AG10803 (cell line): Measurements from ENCODE around the gene TTI1.

Experiments used
- DNase-seq: peaks from one replicate; pipeline ENCODE4 v3.0.0; 2010; ENCODE audit warnings: low read depth
- H3K4me3 ChIP-seq: 2 replicates; pipeline ENCODE4 v1.5.1; 2011; ENCODE audit warnings: mild to moderate bottlenecking, low read length, control low read depth
- TF ChIP-seq, protein P1 (sequence below): conservative IDR thresholded peaks from 2 replicates; pipeline ENCODE4 v1.5.1; 2011; ENCODE audit warnings: mild to moderate bottlenecking, low read length, control low read depth, inconsistent platforms

The TTI1 gene

DNA sequence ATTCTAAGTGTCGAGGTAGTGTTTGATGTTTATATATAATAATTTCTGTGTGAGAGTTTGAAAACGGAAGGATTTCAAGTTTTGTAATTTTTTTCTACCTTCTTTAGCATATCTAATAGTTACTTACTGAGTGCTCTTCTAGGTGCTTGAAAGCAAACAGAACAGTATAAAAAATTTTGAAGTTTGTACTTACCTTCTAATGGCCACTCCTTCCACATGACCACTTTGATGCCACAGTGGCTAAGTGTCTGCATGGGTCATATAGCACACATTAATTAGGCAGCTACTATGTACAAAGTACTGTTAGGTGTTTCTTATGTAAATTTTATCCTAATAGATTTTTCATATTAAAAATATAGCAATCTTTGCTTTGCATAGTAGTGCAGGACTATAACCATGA is 21.4 kb upstream of the TTI1 start:
- TF ChIP-seq, protein P1, sequence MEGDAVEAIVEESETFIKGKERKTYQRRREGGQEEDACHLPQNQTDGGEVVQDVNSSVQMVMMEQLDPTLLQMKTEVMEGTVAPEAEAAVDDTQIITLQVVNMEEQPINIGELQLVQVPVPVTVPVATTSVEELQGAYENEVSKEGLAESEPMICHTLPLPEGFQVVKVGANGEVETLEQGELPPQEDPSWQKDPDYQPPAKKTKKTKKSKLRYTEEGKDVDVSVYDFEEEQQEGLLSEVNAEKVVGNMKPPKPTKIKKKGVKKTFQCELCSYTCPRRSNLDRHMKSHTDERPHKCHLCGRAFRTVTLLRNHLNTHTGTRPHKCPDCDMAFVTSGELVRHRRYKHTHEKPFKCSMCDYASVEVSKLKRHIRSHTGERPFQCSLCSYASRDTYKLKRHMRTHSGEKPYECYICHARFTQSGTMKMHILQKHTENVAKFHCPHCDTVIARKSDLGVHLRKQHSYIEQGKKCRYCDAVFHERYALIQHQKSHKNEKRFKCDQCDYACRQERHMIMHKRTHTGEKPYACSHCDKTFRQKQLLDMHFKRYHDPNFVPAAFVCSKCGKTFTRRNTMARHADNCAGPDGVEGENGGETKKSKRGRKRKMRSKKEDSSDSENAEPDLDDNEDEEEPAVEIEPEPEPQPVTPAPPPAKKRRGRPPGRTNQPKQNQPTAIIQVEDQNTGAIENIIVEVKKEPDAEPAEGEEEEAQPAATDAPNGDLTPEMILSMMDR = no peak
- DNase-seq = no peak

DNA sequence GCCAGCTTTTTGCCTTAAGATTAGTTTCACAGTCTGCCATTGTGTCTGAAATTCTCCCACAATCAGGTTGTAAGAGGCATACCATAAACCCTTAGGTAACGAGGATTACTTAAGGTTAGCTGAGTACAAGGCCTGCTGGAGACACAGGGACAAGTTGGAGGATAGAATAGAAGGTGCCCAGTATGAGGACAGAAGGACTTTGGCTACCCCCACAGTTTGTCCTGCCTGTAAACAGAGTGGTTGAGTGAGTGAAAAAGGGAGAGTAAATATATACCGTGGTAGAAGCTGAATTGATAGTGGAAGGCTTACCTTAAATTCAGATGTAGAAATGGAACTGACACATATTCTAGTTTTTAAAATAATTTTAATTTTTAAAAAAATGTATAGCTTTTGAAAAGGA is 19.6 kb upstream of the TTI1 start:
- no peak for DNase-seq
- no peak overlapping the region for H3K4me3 ChIP-seq
- TF ChIP-seq, protein P1 = no peak

More for the DNA sequence above, 21.4 kb upstream of the TTI1 start:
- H3K4me3 ChIP-seq = no peak overlapping the region

DNA sequence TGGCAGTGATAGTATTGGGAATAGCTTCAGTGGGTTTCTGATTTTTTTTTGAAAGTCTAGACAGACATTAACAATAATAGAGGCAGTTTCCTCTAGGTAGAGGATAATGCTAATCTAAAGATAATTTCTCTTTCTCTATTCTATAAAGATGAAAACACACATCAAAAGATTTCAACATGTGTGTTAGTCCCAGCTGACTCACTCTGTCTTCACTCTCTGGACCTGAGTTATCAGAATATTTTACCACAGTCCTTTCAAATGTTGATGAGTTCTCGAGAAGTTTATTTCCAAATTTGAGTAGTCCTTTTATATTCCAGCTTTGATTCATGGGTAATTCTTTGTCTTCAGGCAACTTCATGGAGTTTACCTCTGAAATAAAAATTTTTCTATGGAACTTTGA is 17.4 kb upstream of the TTI1 start:
- TF ChIP-seq, protein P1 = no peak
- DNase-seq = no peak
- H3K4me3 ChIP-seq = no peak overlapping the region

DNA sequence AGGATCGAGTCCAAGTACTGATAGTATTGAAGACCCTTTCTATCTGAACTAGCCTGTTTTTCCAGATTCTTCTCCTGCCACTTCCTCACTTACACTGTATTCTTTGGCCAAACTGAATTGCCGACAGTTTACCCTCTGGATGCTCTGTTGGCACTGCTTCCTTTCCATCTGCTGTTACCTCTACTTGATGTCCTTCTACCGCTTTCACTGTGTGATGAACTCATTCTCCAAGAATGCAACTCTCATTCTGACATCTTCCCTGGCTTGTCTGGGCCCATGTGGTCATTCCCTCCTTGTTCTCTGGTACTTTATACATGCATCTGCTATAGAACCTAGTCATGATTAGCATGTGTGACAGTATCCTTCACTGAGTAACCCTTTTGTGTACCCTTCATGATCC is 16.5 kb upstream of the TTI1 start:
- H3K4me3 ChIP-seq = no peak overlapping the region
- peak; percentile 70 for DNase-seq
- TF ChIP-seq, protein P1 = no peak

DNA sequence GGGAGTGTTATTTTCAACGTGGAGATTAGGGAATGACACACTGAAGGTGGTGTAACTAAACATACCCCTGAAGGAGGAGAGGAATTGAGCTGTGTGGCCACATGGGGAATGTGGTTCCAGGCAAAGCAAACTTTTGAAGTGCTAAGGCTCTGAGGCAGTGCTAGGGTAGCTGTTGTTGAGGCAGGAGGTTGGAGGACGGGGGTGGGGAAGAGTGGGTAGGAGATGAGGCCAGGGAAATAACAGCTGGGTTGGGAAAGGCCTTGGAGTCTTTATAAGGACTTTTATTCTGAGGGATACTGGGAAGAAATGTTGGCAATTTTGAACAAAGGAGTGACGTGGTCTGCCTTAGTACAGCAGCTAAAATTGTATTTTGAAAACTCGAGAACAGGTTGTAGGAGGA is 13.3 kb upstream of the TTI1 start:
- no peak for DNase-seq
- TF ChIP-seq, protein P1 = no peak
- H3K4me3 ChIP-seq = no peak overlapping the region

DNA sequence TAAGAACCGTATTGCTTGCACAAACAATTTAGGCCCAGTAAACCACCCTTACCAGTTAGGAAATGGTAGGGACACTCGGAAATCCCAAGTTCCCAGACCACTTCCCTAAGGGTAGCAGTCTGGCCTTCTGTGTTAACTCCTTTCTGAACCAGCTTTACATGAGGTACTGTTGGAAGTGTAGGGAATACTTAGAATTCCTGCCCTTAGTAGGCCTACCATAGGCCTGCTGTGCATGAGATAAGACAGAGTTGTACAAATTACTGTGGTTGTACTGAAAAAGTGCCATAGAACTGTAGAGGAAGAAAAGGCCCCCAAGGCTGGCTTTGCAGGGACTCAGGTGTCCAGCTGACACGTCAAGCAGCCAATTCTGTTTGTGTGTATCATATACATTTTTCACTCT is 11.4 kb upstream of the TTI1 start:
- no peak overlapping the region for H3K4me3 ChIP-seq
- no peak for DNase-seq
- TF ChIP-seq, protein P1 = no peak

DNA sequence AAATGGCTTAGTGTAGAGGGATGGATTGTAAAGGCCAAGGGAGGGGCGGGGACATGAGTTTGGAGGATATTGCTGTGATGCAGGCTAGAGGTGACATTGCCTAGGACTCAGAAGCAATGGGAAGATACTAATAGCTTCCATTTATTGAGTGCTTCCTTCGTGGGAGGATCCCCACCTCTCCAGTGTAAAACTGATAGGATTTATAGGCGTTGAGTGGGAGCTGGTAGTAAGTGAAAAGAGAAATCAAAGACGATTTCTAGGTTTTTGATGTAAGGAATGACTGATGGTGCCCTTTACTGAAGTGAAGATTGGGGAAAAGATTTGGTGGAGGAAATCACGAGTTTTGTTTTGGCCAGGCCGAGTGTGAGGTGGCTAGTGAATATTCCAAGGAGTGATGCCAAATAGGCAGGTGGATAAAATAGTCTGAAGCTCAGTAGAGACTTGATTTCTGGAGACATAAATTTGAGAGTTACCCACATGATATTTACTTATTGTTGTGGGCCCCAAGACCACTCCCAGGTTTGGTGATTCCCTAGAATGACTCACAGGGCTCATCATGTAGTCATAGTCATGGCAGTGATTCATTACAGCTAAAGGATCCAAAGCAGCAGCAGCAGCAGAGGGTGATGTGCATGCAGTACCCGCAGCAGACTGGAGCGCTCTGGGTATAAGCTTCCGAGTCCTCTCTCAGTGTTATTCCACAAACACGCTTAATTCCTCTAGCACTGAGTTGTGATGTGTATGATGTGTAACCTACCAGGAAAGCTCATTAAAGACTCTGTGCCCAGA is 10.4 kb upstream of the TTI1 start:
- no peak overlapping the region for H3K4me3 ChIP-seq
- DNase-seq = peak; percentile 51
- TF ChIP-seq, protein P1 = peak; percentile 14
